Stimulated activated CD4-positive, alpha-beta T cell treated with anti-CD3 and anti-CD28 coated beads, Interleukin-1b, Interleukin-23, amount 100 ng/mL, for 4 hours (primary cell): ENCODE results near the gene SIK3.

Experiments used
- DNase-seq, 2 donors: peaks; one replicate each; pipeline ENCODE4 v3.0.0-alpha.2; 2020; ENCODE audit warnings: low read depth in 2 of 2

The SIK3 gene

GRCh38 chr11:116868066-116868465, 230.2 kb downstream of the SIK3 start:
- no peak for DNase-seq

- no peak for DNase-seq
Observed at GRCh38 chr11:116867619-116868018, 230.6 kb downstream of the SIK3 start.

DNA sequence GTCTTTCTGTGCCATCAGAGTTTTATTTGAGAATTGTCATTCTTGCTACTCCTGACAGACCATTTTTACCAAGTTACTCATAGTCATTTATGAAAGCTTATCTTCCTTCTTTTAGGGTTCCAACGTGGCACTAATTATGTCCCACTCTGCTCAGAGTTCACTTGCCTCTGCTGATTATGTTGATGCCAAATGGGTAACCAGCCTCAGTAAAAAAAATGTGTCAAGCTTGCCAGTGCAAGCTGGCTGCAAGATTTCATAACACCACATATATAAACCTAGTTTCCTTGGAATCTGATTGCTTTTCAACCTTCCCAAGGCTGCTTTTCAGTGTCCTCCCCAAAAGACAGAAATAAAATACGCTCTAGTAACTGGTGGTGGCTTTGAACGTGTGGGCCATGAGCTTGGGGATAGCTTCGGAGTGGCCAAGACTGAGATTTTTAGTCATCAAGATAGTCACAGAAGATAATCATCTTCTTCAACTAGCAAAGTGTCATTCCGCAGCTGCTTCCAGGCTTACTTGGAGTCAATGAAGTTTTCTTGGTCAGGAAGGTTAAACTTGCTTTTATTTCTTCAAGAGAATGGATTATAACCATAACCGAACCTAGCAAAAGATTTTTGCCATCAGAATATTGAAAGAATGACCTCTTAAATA, 231.3 kb downstream of the SIK3 start:
- DNase-seq = no peak

DNA sequence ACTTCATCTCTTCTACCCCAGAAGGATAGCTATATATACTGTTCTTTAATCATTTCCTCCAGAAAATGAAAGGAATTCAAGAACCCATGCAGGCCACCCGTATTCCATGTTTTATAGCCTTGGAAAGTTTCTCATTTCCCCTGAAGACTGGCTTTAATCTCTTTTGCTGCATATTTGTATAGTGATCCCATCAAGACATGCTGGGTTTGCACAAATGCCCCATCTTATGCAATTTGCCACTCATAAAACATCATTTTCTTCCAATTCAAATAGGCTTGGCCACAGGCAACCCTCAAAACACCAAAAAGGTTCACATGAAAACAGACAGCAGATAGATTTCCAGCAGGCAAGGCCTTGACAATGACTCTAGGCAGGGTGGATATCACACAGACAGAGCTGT, 232.5 kb downstream of the SIK3 start:
- no peak for DNase-seq

DNA sequence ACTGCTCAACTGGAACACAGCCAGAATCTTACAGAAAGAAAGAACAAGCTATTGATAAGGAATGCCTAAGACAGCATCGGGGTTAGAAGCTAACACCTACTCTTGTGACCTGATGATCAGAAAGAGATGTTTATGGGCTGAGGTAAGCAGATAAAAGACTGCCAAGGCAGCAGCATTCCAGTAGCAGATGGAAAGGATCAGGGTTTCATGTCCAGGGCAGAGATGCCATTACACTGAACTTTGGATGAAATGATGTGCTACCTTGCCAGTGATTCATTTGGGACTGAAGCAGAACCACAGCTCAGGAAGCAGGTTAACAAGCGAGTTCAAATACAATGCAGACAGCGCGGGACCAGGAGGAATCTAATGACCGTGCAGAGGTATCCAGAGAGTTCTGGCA, 233.7 kb downstream of the SIK3 start:
- DNase-seq = no peak

GRCh38 chr11:116862951-116863350, 235.3 kb downstream of the SIK3 start:
- no peak for DNase-seq

DNA sequence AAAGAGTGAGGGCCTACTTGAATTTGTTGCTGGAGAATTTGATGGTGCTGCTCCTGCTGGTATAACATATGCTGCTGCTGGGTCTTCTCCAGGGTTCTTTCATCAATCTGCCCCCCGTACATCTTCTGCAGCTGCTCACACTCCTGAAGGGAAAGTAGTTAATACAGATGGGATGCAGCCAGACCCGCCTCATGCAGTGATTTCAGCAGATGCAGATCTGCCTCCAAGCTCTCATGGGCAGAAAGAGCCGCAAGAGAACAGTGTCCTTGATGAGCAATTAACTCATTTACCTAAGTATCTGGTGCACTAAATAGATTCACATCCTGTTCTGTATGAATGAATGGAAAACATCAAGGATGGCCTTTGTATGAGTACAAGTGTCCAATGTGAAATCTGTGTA, 236.0 kb downstream of the SIK3 start:
- no peak for DNase-seq

- DNase-seq = no peak
Observed at GRCh38 chr11:116861539-116861938, 236.7 kb downstream of the SIK3 start.

GRCh38 chr11:116860303-116860702, 237.9 kb downstream of the SIK3 start:
- no peak for DNase-seq

- no peak for DNase-seq
Observed at GRCh38 chr11:116859175-116859574, 239.1 kb downstream of the SIK3 start.

DNA sequence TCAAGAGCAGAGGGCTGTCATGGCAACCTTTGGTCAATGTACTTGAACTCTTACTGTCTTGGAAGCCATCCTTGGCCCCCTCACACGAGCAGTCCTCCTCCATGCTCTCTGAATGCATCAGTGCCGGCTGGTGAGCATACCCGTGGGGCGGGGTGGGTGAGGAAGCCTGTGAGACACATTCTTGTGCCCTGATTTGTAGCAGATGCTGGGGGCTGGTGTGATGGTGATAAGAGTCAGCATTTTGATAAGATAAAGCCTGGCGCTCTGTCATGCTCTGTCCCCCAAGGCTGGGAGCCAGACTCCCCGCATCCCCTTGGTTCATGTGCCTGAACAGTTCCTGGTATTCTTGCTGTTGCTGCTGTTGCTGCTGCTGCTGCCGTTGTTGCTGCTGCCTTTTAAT, 240.3 kb downstream of the SIK3 start:
- DNase-seq = no peak

DNA sequence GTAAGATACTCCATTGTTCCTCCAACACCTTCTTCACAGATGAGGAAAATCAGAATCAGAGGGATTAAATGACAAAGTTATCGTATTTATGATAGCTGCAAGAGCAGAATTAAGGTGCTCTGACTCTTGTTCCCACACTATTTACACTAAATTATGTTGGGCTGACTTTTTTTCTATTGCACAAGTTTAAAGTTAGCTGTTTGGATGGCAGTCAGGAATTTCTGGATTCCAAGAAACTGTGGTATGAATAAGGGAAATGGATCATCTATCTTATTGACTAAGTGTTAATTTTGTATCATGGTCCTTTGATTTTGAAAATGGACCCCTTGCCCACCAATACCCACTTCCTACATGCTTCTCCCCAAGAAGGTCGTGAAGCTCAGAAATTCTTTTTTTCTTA, 240.9 kb downstream of the SIK3 start:
- DNase-seq = no peak

DNA sequence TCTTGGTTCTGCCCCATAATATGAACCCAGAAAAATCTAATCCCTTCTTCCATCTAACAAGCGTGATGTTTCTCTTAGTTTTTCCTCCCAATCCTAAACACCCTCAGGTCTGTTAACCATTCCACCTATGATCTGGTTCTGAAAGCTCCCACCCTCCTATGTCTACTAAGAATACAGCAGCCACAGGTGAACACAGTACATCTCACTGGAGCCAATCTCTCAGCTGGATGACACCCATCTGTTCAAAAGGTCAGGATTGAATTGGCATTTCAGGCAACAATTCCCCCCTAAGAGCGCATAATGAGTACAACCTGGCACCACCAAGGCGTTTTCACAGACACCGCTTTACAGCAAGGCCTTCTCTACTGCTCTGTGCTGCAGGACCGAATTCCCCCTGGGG, 241.8 kb downstream of the SIK3 start:
- DNase-seq = no peak

GRCh38 chr11:116855413-116855812, 242.8 kb downstream of the SIK3 start:
- no peak for DNase-seq

DNA sequence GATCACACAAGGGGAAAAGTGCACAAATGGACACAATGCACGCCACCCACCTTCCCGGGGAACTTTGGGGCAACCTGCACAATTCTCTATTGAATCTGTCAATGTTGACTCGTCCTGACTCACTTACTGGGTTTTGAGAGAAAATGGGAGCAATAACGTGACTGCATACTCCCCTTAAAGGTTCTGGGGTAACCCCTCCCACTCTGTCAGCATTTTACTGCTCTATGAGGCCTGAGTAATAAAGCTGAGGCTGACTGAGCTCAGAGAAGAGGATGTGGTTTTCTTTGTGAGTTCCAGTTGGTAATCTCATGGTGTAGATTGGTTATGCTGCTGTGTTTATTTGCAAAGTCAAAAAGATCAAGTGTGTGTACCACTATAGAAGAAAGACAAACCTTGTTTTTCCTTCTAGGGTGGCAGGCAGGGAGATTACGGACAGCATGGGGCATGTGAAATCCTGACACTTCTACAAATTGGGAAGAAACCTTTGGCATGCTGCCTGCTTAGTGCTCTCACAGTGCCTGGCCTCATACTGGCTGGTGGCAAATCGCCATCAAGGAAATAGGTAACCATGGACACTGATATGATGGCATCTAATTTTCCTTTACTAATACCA, 244.7 kb downstream of the SIK3 start:
- peak in 1 of 2 donors; percentile 60 for DNase-seq

- DNase-seq = no peak
Observed at GRCh38 chr11:116852261-116853031, 245.8 kb downstream of the SIK3 start.

DNA sequence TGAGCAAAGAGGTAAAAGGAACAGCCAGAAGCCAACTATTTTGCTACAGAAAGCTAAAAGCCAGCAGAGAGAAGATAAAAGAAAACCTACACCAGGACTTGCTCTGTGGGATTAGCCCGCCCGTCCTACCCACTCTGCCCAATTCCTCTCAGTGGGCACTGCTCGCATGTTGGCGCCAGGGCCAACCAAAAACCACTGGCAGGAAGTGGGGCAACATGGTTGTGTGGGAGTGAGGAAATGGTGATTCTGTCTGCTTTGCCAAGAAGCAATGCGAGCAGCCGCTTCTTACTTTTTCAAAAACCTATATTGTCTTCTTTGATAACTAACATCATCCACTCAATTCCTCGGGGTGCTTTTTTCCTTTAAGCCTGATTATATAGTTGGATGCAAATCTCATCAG, 246.6 kb downstream of the SIK3 start:
- DNase-seq = peak in 1 of 2 donors; percentile 36

DNA sequence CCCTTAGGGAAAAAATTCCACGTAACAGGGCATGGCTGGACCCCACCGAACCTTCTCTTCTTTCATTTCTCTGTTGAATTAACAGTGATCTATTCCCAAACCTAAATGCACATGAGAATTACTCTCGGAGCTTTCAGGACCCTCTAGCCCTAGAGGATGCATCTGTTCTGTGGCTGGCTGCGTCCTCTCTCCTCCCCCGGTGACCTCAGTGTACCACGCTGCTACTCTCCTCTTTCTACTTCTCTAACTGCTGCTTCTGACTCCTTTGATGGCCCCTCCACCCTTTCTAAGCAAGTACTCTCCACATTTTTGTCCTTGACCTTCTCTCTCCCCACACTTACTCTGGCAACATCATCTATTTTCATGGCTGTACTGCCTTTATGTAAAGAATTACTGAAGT, 248.7 kb downstream of the SIK3 start:
- DNase-seq = no peak

DNA sequence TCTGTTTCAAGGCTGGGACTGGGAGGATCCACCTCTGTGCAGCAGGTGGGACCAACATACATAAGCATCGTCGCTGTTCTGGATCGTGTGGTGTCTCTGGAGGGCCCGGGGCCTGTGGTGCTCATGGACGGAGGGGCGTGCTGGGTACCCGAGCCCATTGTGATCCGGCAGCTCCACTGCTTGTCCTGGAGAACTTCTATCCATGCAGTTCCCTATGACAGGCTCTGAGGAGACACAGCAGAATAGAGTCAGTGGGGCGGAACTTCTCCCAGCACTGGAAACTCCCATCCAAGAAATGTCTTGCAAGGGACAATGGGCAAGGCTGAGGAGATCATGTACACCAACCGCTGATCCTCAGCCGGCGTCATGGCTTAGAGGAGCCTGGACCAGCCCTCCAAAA, 249.2 kb downstream of the SIK3 start:
- no peak for DNase-seq

DNA sequence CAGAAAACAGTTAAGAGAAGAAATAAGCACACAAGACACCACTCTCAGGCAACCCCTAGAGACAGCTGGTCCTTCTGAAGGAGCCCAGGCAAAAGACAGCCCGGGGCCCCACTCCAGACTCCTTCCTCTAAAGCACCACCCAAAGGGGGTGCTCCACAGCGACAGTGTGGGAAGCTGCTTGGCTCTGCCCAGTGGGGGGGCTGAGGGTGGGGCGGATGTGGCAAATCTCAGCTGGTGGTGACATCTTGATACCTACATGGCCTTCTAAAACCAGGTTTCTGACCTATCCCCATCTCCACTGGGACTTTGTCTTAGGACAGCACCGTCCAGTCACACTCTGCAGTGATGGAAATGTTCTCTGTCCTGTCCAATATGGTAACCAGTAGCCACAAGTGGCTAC, 250.6 kb downstream of the SIK3 start:
- DNase-seq = no peak

- DNase-seq = no peak
Observed at GRCh38 chr11:116844722-116845121, 253.5 kb downstream of the SIK3 start.

- DNase-seq = no peak
Observed at GRCh38 chr11:116843661-116844060, 254.6 kb downstream of the SIK3 start.

- DNase-seq = no peak
Observed at GRCh38 chr11:116842909-116843308, 255.3 kb downstream of the SIK3 start.
